Liver (tissue), 9 donors: ENCODE results near the gene TMEFF1. TPM values are rescaled to one million over a fixed set of nuclear protein-coding genes. Genes with fewer than 3 reads are reported as not detected.

Source experiments
- DNase-seq: peaks from one replicate; pipeline ENCODE4 v3.0.0-alpha.2; 2017; ENCODE audit warnings: low spot score
- H3K27ac ChIP-seq, 2 donors: one replicate each; pipeline ENCODE4 v1.7.0; 2013; ENCODE audit warnings: inconsistent platforms in 2 of 2, low read length in 2 of 2, control low read depth in 1 of 2, low read depth in 1 of 2, mild to moderate bottlenecking in 1 of 2
- H3K27me3 ChIP-seq, 4 donors: one replicate each; pipeline versions ENCODE4 v1.6.1 to v1.7.0; 2013; ENCODE audit warnings: low read length in 3 of 4, inconsistent platforms in 1 of 4, mild to moderate bottlenecking in 1 of 4, moderate library complexity in 1 of 4; ENCODE audit not compliant: control insufficient read depth in 4 of 4, insufficient read depth in 4 of 4
- H3K36me3 ChIP-seq, 4 donors: one replicate each; pipeline versions ENCODE4 v1.6.1 to v1.7.0; 2013; ENCODE audit warnings: low read length in 3 of 4, mild to moderate bottlenecking in 3 of 4, low read depth in 1 of 4, moderate library complexity in 1 of 4; ENCODE audit not compliant: control insufficient read depth in 4 of 4, insufficient read depth in 3 of 4
- H3K4me1 ChIP-seq, 4 donors: one replicate each; pipeline versions ENCODE4 v1.6.1 to v1.7.0; 2013; ENCODE audit warnings: low read length in 3 of 4, mild to moderate bottlenecking in 3 of 4, moderate library complexity in 1 of 4; ENCODE audit not compliant: control insufficient read depth in 4 of 4, insufficient read depth in 4 of 4
- H3K4me3 ChIP-seq, 3 donors: one replicate each; pipeline versions ENCODE4 v1.6.1 to v1.7.0; 2013; ENCODE audit warnings: low read length in 3 of 3, control low read depth in 1 of 3, low read depth in 1 of 3, mild to moderate bottlenecking in 1 of 3
- H3K9ac ChIP-seq, 2 donors: one replicate each; pipeline ENCODE4 v1.7.0; 2013; ENCODE audit warnings: low read length in 2 of 2, mild to moderate bottlenecking in 2 of 2, moderate library complexity in 2 of 2, control low read depth in 1 of 2, low read depth in 1 of 2
- H3K9me3 ChIP-seq, 4 donors: one replicate each; pipeline versions ENCODE4 v1.6.1 to v1.7.0; 2013; ENCODE audit warnings: low read length in 3 of 4; ENCODE audit not compliant: control insufficient read depth in 4 of 4
- EGR1 ChIP-seq, 2 donors: IDR thresholded peaks; 2 replicates each; pipeline ENCODE4 v1.6.1; 2016 to 2018; ENCODE audit warnings: antibody characterized with exemption in 2 of 2, low read depth in 2 of 2
- FOXA1 ChIP-seq: IDR thresholded peaks from 2 replicates; pipeline ENCODE4 v1.6.1; 2016; ENCODE audit warnings: antibody characterized with exemption
- FOXA2 ChIP-seq: IDR thresholded peaks from 2 replicates; pipeline ENCODE4 v1.6.1; 2016; ENCODE audit warnings: antibody characterized with exemption
- GABPA ChIP-seq, 2 donors: IDR thresholded peaks in 1 of 2; conservative IDR thresholded peaks in 1 of 2; 2 replicates each; pipeline ENCODE4 v1.6.1; 2016; ENCODE audit warnings: antibody characterized with exemption in 2 of 2, mild to moderate bottlenecking in 1 of 2, moderate library complexity in 1 of 2
- HNF4A ChIP-seq, 2 donors: conservative IDR thresholded peaks; 2 replicates each; pipeline ENCODE4 v1.6.1; 2016; ENCODE audit warnings: antibody characterized with exemption in 2 of 2, mild to moderate bottlenecking in 2 of 2
- HNF4G ChIP-seq: IDR thresholded peaks from 2 replicates; pipeline ENCODE4 v1.6.1; 2016; ENCODE audit warnings: antibody characterized with exemption
- JUND ChIP-seq, 2 donors: IDR thresholded peaks; 2 replicates each; pipeline ENCODE4 v1.6.1; 2016; ENCODE audit warnings: antibody characterized with exemption in 2 of 2
- NR2F2 ChIP-seq: IDR thresholded peaks from 2 replicates; pipeline ENCODE4 v1.6.1; 2016; ENCODE audit warnings: antibody characterized with exemption
- RXRA ChIP-seq, 2 donors: IDR thresholded peaks; 2 replicates each; pipeline ENCODE4 v1.6.1; 2017 to 2018; ENCODE audit warnings: antibody characterized with exemption in 2 of 2, mild to moderate bottlenecking in 1 of 2
- SP1 ChIP-seq: IDR thresholded peaks from 2 replicates; pipeline ENCODE4 v1.6.1; 2018; ENCODE audit warnings: antibody characterized with exemption, mild to moderate bottlenecking
- TAF1 ChIP-seq: conservative IDR thresholded peaks from 2 replicates; pipeline ENCODE4 v1.6.1; 2016; ENCODE audit warnings: antibody characterized with exemption, mild to moderate bottlenecking
- YY1 ChIP-seq: IDR thresholded peaks from 2 replicates; pipeline ENCODE4 v1.6.1; 2016; ENCODE audit warnings: antibody characterized with exemption, mild to moderate bottlenecking
- WGBS: extraction: QIAGEN DNeasy Blood & Tissue Kit; methylation state at CpG from one replicate; pipeline ENCODE4 v1.1.7; 2013; 5-methylcytosine and 5-hydroxymethylcytosine counted together
- polyA plus RNA-seq, 2 donors: library from polyadenylated mRNA; stranded (reverse) in 1 of 2; unstranded in 1 of 2; fragments of 200-250 nt in 1 of 2; fragments of >200 nt in 1 of 2; fragmentation: Nextera tagmentation in 1 of 2; extraction: Ambion mirVana in 1 of 2; gene quantifications; one replicate each; pipeline versions ENCODE4 v1.2.1 to v1.2.3, GENCODE V29; 2013 to 2015
- total RNA-seq, 2 donors: library from RNA; depleted of rRNA; stranded (reverse); fragments of >200 nt; gene quantifications; one replicate each; pipeline ENCODE4 v1.2.3, GENCODE V29; 2014
- TF ChIP-seq, protein P1 (sequence below): IDR thresholded peaks from 2 replicates; pipeline ENCODE4 v1.6.1; 2016; ENCODE audit warnings: antibody characterized with exemption
- TF ChIP-seq, protein P2 (sequence below): fragments of 150-350 bp; IDR thresholded peaks from 2 replicates; pipeline ENCODE4 v1.5.1; 2017; ENCODE audit warnings: improper control_type of control experiment, low read depth, low read length; ENCODE audit not compliant: missing input control
- TF ChIP-seq, protein P3 (sequence below): IDR thresholded peaks from 2 replicates; pipeline ENCODE4 v1.6.1; 2016; ENCODE audit warnings: antibody characterized with exemption
- TF ChIP-seq, protein P4 (sequence below): IDR thresholded peaks from 2 replicates; pipeline ENCODE4 v1.6.1; 2016; ENCODE audit warnings: antibody characterized with exemption, mild to moderate bottlenecking
- TF ChIP-seq, protein P5 (sequence below): IDR thresholded peaks from 2 replicates; pipeline ENCODE4 v1.6.1; 2016; ENCODE audit warnings: antibody characterized with exemption
- donor health status: healthy.
- donor health status: healthy.
- donor health status: healthy.
- donor health status: healthy.
- donor health status: healthy.

Gene TMEFF1
- total and polyA plus RNA-seq, 4 donors, result not detected

DNA sequence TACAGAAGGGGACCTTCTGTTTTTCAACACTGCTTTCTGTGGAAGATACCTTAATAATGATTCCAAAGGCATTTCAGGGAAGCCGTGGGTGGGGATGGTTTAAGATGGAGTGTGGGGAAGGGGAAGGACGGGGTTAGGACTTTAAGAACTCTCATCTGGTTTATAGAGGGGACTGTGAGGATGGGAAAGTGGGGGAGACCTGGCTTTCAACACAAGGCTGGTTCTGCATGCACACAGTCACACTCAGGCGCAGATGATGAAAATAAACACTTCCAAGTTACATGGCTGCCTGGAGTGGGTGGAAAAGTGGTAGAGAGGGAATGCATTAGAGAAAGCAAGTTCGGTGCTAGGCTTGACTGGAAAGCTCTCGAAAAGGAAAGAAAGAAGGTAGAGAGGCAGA, 41.1 kb upstream of the TMEFF1 start (continued):
- TF ChIP-seq, protein P1, sequence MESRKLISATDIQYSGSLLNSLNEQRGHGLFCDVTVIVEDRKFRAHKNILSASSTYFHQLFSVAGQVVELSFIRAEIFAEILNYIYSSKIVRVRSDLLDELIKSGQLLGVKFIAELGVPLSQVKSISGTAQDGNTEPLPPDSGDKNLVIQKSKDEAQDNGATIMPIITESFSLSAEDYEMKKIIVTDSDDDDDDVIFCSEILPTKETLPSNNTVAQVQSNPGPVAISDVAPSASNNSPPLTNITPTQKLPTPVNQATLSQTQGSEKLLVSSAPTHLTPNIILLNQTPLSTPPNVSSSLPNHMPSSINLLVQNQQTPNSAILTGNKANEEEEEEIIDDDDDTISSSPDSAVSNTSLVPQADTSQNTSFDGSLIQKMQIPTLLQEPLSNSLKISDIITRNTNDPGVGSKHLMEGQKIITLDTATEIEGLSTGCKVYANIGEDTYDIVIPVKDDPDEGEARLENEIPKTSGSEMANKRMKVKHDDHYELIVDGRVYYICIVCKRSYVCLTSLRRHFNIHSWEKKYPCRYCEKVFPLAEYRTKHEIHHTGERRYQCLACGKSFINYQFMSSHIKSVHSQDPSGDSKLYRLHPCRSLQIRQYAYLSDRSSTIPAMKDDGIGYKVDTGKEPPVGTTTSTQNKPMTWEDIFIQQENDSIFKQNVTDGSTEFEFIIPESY, result no peak
- TF ChIP-seq, protein P2, sequence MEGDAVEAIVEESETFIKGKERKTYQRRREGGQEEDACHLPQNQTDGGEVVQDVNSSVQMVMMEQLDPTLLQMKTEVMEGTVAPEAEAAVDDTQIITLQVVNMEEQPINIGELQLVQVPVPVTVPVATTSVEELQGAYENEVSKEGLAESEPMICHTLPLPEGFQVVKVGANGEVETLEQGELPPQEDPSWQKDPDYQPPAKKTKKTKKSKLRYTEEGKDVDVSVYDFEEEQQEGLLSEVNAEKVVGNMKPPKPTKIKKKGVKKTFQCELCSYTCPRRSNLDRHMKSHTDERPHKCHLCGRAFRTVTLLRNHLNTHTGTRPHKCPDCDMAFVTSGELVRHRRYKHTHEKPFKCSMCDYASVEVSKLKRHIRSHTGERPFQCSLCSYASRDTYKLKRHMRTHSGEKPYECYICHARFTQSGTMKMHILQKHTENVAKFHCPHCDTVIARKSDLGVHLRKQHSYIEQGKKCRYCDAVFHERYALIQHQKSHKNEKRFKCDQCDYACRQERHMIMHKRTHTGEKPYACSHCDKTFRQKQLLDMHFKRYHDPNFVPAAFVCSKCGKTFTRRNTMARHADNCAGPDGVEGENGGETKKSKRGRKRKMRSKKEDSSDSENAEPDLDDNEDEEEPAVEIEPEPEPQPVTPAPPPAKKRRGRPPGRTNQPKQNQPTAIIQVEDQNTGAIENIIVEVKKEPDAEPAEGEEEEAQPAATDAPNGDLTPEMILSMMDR, result no peak

DNA sequence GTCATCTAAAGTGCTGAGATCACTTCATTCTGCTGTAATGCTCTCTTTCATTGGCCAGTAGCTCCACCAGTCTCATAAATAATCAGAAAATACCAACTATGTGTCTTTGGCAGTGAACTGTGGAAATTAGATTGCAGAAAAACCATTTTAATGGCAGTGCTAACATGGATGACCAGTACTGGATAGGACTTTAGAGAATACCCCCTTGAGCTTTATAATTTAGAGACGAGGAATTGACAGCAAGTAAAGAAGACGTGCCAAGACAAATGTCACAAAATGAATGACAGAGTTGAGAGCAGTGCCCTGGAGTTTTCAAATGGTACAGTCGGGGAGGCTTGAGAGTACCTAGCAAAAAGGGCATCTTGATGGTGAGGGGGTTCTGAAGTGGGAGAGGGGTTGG, 40.2 kb upstream of the TMEFF1 start:
- no peak for DNase-seq
- TF ChIP-seq NR2F2 (no peak), GABPA (IDR thresholded peaks at IDR 0.05 in 1 of 2, conservative IDR thresholded peaks at IDR 0.05 in 1 of 2) (no peak), FOXA1 (no peak), EGR1 (IDR thresholded peaks at IDR 0.05; ENCODE audit: low read depth in 2 of 2) (no peak), RXRA (IDR thresholded peaks at IDR 0.05) (no peak), TAF1 (no peak), JUND (IDR thresholded peaks at IDR 0.05) (no peak)
- TF ChIP-seq, protein P3, sequence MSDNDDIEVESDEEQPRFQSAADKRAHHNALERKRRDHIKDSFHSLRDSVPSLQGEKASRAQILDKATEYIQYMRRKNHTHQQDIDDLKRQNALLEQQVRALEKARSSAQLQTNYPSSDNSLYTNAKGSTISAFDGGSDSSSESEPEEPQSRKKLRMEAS, result no peak
- TF ChIP-seq, protein P4, sequence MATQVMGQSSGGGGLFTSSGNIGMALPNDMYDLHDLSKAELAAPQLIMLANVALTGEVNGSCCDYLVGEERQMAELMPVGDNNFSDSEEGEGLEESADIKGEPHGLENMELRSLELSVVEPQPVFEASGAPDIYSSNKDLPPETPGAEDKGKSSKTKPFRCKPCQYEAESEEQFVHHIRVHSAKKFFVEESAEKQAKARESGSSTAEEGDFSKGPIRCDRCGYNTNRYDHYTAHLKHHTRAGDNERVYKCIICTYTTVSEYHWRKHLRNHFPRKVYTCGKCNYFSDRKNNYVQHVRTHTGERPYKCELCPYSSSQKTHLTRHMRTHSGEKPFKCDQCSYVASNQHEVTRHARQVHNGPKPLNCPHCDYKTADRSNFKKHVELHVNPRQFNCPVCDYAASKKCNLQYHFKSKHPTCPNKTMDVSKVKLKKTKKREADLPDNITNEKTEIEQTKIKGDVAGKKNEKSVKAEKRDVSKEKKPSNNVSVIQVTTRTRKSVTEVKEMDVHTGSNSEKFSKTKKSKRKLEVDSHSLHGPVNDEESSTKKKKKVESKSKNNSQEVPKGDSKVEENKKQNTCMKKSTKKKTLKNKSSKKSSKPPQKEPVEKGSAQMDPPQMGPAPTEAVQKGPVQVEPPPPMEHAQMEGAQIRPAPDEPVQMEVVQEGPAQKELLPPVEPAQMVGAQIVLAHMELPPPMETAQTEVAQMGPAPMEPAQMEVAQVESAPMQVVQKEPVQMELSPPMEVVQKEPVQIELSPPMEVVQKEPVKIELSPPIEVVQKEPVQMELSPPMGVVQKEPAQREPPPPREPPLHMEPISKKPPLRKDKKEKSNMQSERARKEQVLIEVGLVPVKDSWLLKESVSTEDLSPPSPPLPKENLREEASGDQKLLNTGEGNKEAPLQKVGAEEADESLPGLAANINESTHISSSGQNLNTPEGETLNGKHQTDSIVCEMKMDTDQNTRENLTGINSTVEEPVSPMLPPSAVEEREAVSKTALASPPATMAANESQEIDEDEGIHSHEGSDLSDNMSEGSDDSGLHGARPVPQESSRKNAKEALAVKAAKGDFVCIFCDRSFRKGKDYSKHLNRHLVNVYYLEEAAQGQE, result no peak
- Histone ChIP-seq H3K36me3 (no peaks in the 10 kb centered on the region), H3K4me1 (peaks cover 0 to 5% (median 4%) of the 10 kb centered on the region in 4 donors), H3K4me3 (no peak overlapping the region), H3K9ac (no peak overlapping the region), H3K9me3 (no peaks in the 10 kb centered on the region), H3K27ac (no peak overlapping the region), H3K27me3 (no peaks in the 10 kb centered on the region)
- 99% methylated on average over 3 of the region's 3 CpGs for WGBS

DNA sequence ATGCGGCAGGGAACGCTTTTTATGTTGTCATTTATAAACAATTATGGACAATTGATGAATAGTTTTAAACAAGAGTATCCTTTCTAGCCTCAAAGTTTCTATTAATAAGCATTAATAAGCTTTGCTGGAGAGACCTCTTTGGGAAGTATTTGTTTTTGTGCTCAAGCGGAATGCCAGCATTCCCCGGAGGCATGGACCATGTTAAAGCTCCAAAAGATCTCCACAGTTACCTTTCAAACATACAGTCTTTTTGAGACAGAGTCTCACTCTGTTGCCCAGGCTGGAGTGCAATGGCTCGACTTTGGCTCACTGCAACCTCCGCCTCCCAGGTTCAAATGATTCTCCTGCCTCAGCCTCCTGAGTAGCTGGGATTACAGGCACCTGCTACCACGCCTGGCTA, 36.4 kb upstream of the TMEFF1 start:
- Histone ChIP-seq H3K9ac (no peak overlapping the region), H3K27ac (no peak overlapping the region), H3K9me3 (no peaks in the 10 kb centered on the region), H3K36me3 (no peaks in the 10 kb centered on the region), H3K27me3 (no peaks in the 10 kb centered on the region), H3K4me3 (no peak overlapping the region), H3K4me1 (peaks cover 2 to 14% (median 8%) of the 10 kb centered on the region in 4 donors)
- 98% methylated on average over 7 of the region's 7 CpGs for WGBS
- no peak for DNase-seq
- TF ChIP-seq NR2F2 (no peak), RXRA (IDR thresholded peaks at IDR 0.05) (no peak), FOXA2 (no peak), FOXA1 (no peak), TAF1 (no peak), HNF4A (conservative IDR thresholded peaks at IDR 0.05) (no peak), HNF4G (no peak), YY1 (no peak), EGR1 (IDR thresholded peaks at IDR 0.05; ENCODE audit: low read depth in 2 of 2) (no peak), SP1 (no peak)
- TF ChIP-seq, protein P5, sequence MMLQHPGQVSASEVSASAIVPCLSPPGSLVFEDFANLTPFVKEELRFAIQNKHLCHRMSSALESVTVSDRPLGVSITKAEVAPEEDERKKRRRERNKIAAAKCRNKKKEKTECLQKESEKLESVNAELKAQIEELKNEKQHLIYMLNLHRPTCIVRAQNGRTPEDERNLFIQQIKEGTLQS, result no peak
- TF ChIP-seq, protein P3, result no peak
- TF ChIP-seq, protein P2, result no peak
- TF ChIP-seq, protein P1, result no peak
